CD14-positive monocyte (primary cell): ENCODE data around the gene CA4. TPM values are rescaled to one million over a fixed set of nuclear protein-coding genes. Genes with fewer than 3 reads are reported as not detected.

Experiments
- DNase-seq, 3 donors: peaks; one replicate each; pipeline ENCODE4 v3.0.0-alpha.2; 2011 to 2022
- H2AFZ ChIP-seq: 2 replicates; pipeline ENCODE4 v1.6.0; 2012; ENCODE audit warnings: mild to moderate bottlenecking, low read depth, low read length, inconsistent platforms; ENCODE audit not compliant: insufficient read depth, poor library complexity, severe bottlenecking
- H3K27ac ChIP-seq, 2 donors: 1 replicate in 1 of 2; 2 replicates in 1 of 2; pipeline ENCODE4 v1.5.1; 2012 to 2013; ENCODE audit warnings: low read length in 2 of 2, control low read depth in 1 of 2, inconsistent platforms in 1 of 2, low read depth in 1 of 2, mild to moderate bottlenecking in 1 of 2
- H3K27me3 ChIP-seq, 2 donors: one replicate each; pipeline versions ENCODE4 v1.6.0 to v1.6.1; 2011 to 2013; ENCODE audit warnings: low read length in 2 of 2; ENCODE audit not compliant: control insufficient read depth in 2 of 2, insufficient read depth in 2 of 2
- H3K36me3 ChIP-seq, 2 donors: replicated peaks in 1 of 2; 1 replicate in 1 of 2; 2 replicates in 1 of 2; pipeline versions ENCODE4 v1.5.1 to v1.6.1; 2012 to 2013; ENCODE audit warnings: low read length in 2 of 2, control low read depth in 1 of 2, inconsistent platforms in 1 of 2, mild to moderate bottlenecking in 1 of 2; ENCODE audit not compliant: insufficient read depth in 2 of 2, control insufficient read depth in 1 of 2
- H3K4me1 ChIP-seq, 2 donors: 1 replicate in 1 of 2; 2 replicates in 1 of 2; pipeline versions ENCODE4 v1.5.1 to v1.6.1; 2012 to 2013; ENCODE audit warnings: low read length in 2 of 2, control low read depth in 1 of 2, inconsistent platforms in 1 of 2, mild to moderate bottlenecking in 1 of 2, moderate library complexity in 1 of 2; ENCODE audit not compliant: insufficient read depth in 2 of 2, control insufficient read depth in 1 of 2
- H3K4me2 ChIP-seq: replicated peaks from 2 replicates; pipeline ENCODE3; 2012; ENCODE audit warnings: low read length, moderate library complexity, mild to moderate bottlenecking; ENCODE audit not compliant: poor library complexity, severe bottlenecking; ENCODE audit errors: extremely low read depth
- H3K4me3 ChIP-seq, 3 experiments: fragments of 200-600 bp in 1 of 3; sonication (generic) in 1 of 3; replicated peaks in 1 of 3; 1 replicate in 2 of 3; 2 replicates in 1 of 3; pipeline ENCODE4 v1.5.1; 2011 to 2013; ENCODE audit warnings: low read length in 3 of 3, mild to moderate bottlenecking in 3 of 3, control low read depth in 2 of 3, low read depth in 2 of 3, inconsistent platforms in 1 of 3, moderate library complexity in 1 of 3
- H3K79me2 ChIP-seq: 2 replicates; pipeline ENCODE4 v1.6.0; 2012; ENCODE audit warnings: mild to moderate bottlenecking, control low read depth, inconsistent platforms, low read length, moderate library complexity; ENCODE audit not compliant: insufficient read depth
- H3K9ac ChIP-seq: 2 replicates; pipeline ENCODE4 v1.6.0; 2017; ENCODE audit warnings: low read length, mild to moderate bottlenecking; ENCODE audit not compliant: insufficient read depth, poor library complexity, severe bottlenecking
- H3K9me3 ChIP-seq, 2 donors: replicated peaks in 1 of 2; 1 replicate in 1 of 2; 2 replicates in 1 of 2; pipeline versions ENCODE4 v1.5.1 to v1.6.1; 2012 to 2013; ENCODE audit warnings: low read length in 2 of 2, control low read depth in 1 of 2; ENCODE audit not compliant: control insufficient read depth in 1 of 2, insufficient read depth in 1 of 2
- H4K20me1 ChIP-seq: 2 replicates; pipeline ENCODE4 v1.6.0; 2012; ENCODE audit warnings: mild to moderate bottlenecking, low read length, control low read depth, moderate library complexity; ENCODE audit not compliant: insufficient read depth
- H3K27ac Mint-ChIP-seq, 7 donors: one replicate each; pipeline ENCODE4 v1.8.0; 2020; ENCODE audit warnings: mild to moderate bottlenecking in 7 of 7, mixed read lengths in 7 of 7, moderate library complexity in 6 of 7, inconsistent platforms in 2 of 7
- H3K27me3 Mint-ChIP-seq, 3 donors: one replicate each; pipeline ENCODE4 v1.8.0; 2021 to 2022; ENCODE audit warnings: low read depth in 3 of 3, mild to moderate bottlenecking in 3 of 3, mixed read lengths in 3 of 3, moderate library complexity in 3 of 3, inconsistent platforms in 1 of 3
- H3K36me3 Mint-ChIP-seq, 2 donors: one replicate each; pipeline ENCODE4 v1.8.0; 2020; ENCODE audit warnings: mixed read lengths in 2 of 2, inconsistent platforms in 1 of 2, mild to moderate bottlenecking in 1 of 2
- H3K4me1 Mint-ChIP-seq: one replicate; pipeline ENCODE4 v1.8.0; 2020; ENCODE audit warnings: mild to moderate bottlenecking, mixed read lengths
- H3K4me3 Mint-ChIP-seq, 2 donors: one replicate each; pipeline ENCODE4 v1.8.0; 2020; ENCODE audit warnings: mild to moderate bottlenecking in 2 of 2, mixed read lengths in 2 of 2, moderate library complexity in 1 of 2
- H3K9me3 Mint-ChIP-seq, 7 donors: one replicate each; pipeline ENCODE4 v1.8.0; 2020 to 2022; ENCODE audit warnings: mixed read lengths in 7 of 7, mild to moderate bottlenecking in 6 of 7, moderate library complexity in 6 of 7, inconsistent platforms in 2 of 7
- WGBS: methylation state at CpG from one replicate; pipeline ENCODE4 v1.1.5; 2013; ENCODE audit warnings: missing lambda C conversion rate; ENCODE audit not compliant: insufficient coverage; 5-methylcytosine and 5-hydroxymethylcytosine counted together
- intact Hi-C, 2 donors: fragments of 100-400 bp; cut with micrococcal nuclease; formaldehyde crosslinking; loops; one replicate each; pipeline versions ENCODE4 v1.15.0 to v1.15.1; 2023
- polyA plus RNA-seq, 3 donors: library from polyadenylated mRNA; depleted of rRNA in 1 of 3; unstranded in 2 of 3; stranded (reverse) in 1 of 3; fragments of 300-500 nt in 2 of 3; fragments of >200 nt in 1 of 3; fragmentation: Illumina TruSeq in 2 of 3; gene quantifications; 1 replicate in 2 of 3; 2 replicates in 1 of 3; pipeline ENCODE4 v1.2.3, GENCODE V29; 2012 to 2021
- TF ChIP-seq, protein P1 (sequence below): fragments of 200-600 bp; IDR thresholded peaks from one replicate; pipeline ENCODE4 v1.8.0; 2022; ENCODE audit warnings: antibody characterized with exemption, mild to moderate bottlenecking

Gene CA4
- polyA plus RNA-seq, 3 donors, result not detected

DNA sequence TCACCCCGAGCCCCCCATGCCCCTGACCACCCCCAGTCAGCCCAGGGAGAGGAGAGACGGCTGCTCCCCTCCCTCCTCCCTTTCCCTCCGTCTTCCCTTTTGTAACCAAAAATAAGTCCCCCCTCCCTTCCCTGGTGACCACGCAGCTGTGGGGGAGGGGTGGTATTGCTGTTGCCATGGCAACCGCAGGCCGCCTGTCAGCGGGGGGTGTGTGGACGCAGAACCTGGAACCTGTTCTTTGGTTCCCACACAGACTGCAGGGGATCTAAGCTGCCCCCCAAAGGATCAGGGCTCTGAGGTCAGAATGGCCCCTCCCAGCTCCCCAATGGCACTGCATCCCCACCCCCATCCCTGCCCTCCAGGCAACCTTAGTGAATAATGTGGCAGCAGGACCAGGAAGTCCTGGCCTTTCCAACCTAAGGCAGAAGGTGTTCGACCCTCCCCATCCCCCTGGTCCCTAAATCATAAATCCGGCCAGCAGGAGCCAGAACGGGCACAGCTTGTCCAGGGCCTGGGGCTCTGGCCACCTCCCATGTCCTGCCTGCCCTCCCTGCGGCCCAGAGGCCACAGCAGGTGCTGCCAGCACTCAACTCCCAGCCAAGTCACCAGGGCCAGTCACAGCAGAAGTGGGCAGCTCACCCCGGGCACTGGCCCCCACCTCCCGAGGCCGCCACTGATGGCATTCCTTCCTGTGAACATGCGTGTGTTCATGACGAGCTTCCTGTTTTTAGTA lies 12.0 kb downstream of the CA4 start:
- Histone ChIP-seq H3K9me3 (no peaks in the 10 kb centered on the region), H3K27me3 (no peaks in the 10 kb centered on the region), H4K20me1 (no peaks in the 10 kb centered on the region), H2AFZ (peak overlapping the region; percentile 24), H3K4me3 (no peak overlapping the region), H3K4me1 (peaks cover 9 to 19% of the 10 kb centered on the region in 2 donors), H3K36me3 (no peaks in the 10 kb centered on the region), H3K79me2 (no peaks in the 10 kb centered on the region), H3K9ac (no peak overlapping the region), H3K4me2 (no peak overlapping the region), H3K27ac (no peak overlapping the region)
- H3K4me1 Mint-ChIP-seq, result peaks cover 27% of the 10 kb centered on the region
- H3K9me3 Mint-ChIP-seq, result no peaks in the 10 kb centered on the region
- 32% methylated on average over 9 of the region's 17 CpGs for WGBS
- H3K27ac Mint-ChIP-seq, result peak overlapping the region; percentile 45 to 88 (median 71)
- TF ChIP-seq, protein P1, sequence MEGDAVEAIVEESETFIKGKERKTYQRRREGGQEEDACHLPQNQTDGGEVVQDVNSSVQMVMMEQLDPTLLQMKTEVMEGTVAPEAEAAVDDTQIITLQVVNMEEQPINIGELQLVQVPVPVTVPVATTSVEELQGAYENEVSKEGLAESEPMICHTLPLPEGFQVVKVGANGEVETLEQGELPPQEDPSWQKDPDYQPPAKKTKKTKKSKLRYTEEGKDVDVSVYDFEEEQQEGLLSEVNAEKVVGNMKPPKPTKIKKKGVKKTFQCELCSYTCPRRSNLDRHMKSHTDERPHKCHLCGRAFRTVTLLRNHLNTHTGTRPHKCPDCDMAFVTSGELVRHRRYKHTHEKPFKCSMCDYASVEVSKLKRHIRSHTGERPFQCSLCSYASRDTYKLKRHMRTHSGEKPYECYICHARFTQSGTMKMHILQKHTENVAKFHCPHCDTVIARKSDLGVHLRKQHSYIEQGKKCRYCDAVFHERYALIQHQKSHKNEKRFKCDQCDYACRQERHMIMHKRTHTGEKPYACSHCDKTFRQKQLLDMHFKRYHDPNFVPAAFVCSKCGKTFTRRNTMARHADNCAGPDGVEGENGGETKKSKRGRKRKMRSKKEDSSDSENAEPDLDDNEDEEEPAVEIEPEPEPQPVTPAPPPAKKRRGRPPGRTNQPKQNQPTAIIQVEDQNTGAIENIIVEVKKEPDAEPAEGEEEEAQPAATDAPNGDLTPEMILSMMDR, result no peak
- intact Hi-C loops, result no loop called here
- peak overlapping the region; percentile 50 to 57 for H3K4me3 Mint-ChIP-seq
- H3K27me3 Mint-ChIP-seq, result peaks cover 8 to 13% (median 13%) of the 10 kb centered on the region in 3 donors
- peak; percentile 52 to 76 (median 59) for DNase-seq
- no peaks in the 10 kb centered on the region for H3K36me3 Mint-ChIP-seq

DNA sequence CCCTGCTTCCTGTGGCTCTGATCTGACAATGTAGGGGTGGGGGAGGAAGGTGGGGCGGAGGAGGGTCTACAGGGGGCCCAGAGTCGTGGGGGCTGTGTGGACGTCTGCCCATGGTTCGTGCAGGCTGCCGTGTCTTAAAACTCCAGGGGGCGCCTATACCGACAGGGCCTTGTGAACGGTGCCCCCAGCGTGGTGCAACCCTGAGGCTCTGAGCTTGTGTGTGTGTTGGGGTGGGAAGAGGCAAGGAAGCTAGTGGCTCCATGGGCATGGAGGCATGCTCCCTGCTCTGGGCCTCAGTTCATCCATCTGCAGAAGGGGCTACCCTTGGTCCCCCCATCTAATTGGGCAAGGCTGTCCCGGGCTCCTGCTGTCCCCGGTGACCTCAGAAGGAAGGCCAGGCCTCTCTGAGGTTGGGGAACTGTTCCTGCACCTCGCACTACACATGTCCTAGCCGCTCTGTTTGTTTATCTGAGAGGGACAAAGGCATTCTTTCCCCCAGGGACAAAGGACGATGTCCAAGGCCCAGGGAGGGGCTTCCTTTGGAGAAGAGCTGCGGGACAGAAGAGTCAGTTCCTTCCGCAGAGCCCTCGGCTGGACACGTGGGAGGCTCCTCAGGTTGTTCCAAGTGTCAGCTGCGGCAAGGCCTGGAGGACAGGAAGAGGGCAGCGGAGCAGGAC lies 13.5 kb downstream of the CA4 start:
- 62% methylated on average over 13 of the region's 20 CpGs for WGBS
- H3K36me3 ChIP-seq, result no peaks in the 10 kb centered on the region
- no peaks in the 10 kb centered on the region for H4K20me1 ChIP-seq
- peaks cover 9 to 19% of the 10 kb centered on the region in 2 donors for H3K4me1 ChIP-seq
- no peak overlapping the region for H3K27ac ChIP-seq
- H3K79me2 ChIP-seq, result no peaks in the 10 kb centered on the region
- Mint-ChIP-seq H3K4me3 (no peak overlapping the region), H3K36me3 (no peaks in the 10 kb centered on the region), H3K4me1 (peaks cover 31% of the 10 kb centered on the region), H3K9me3 (no peaks in the 10 kb centered on the region), H3K27ac (peak overlapping the region in 2 of 7 donors; percentile 18 to 62), H3K27me3 (peaks cover 7 to 13% (median 10%) of the 10 kb centered on the region in 3 donors)
- TF ChIP-seq, protein P1, result no peak
- intact Hi-C loops, result no loop called here
- H3K9me3 ChIP-seq, result no peaks in the 10 kb centered on the region
- no peak overlapping the region for H3K4me2 ChIP-seq
- H3K27me3 ChIP-seq, result no peaks in the 10 kb centered on the region
- H3K9ac ChIP-seq, result no peak overlapping the region
- DNase-seq, result no peak
- no peak overlapping the region for H2AFZ ChIP-seq
- H3K4me3 ChIP-seq, result no peak overlapping the region
